OCI-LY7 (cell line): ENCODE data around the gene UBTF. TPM values are rescaled to one million over a fixed set of nuclear protein-coding genes. Genes with fewer than 3 reads are reported as not detected.
A peak's percentile ranks its signal among the peaks of the same experiment; 100 is the strongest.

ENCODE experiments used
- BruUV-seq: library from RNA; stranded (reverse); fragments of 400-500 nt; replicated peaks from 2 replicates; lab custom pipeline; 2021; lab: Mats Ljungman, UMichigan
- CTCF ChIA-PET: fragments of 300-600 bp; sonication (Branson Sonifier 250); formaldehyde crosslinking; loops from one replicate; lab custom pipeline; 2022; ENCODE audit warnings: antibody characterized with exemption; ENCODE audit not compliant: unreplicated experiment; lab: Charles Lee
- POLR2A ChIA-PET: fragments of 300-600 bp; sonication (Branson Sonifier 250); formaldehyde crosslinking; loops from one replicate; lab custom pipeline; 2022; ENCODE audit warnings: antibody characterized with exemption; lab: Charles Lee
- DNase-seq: peaks from one replicate; pipeline ENCODE4 v3.0.0-alpha.2; 2015; ENCODE audit warnings: low spot score
- H2AFZ ChIP-seq: fragments of 200-600 bp; sonication (generic), shearing (Covaris generic); 2 replicates; pipeline ENCODE4 v1.6.1; 2014; ENCODE audit warnings: mild to moderate bottlenecking, antibody characterized with exemption, low read length, moderate library complexity
- H3K27ac ChIP-seq: fragments of 200-600 bp; sonication (generic); 2 replicates; pipeline ENCODE4 v1.5.1; 2014; ENCODE audit warnings: mixed run types, low read depth, mild to moderate bottlenecking, moderate library complexity, low read length, inconsistent platforms; ENCODE audit not compliant: poor library complexity, severe bottlenecking
- H3K36me3 ChIP-seq: fragments of 200-600 bp; sonication (generic); 2 replicates; pipeline ENCODE4 v1.6.1; 2014; ENCODE audit warnings: mild to moderate bottlenecking, antibody characterized with exemption, low read length, moderate library complexity, mixed read lengths; ENCODE audit not compliant: insufficient read depth
- H3K4me1 ChIP-seq: fragments of 200-600 bp; sonication (generic); 2 replicates; pipeline ENCODE4 v1.5.1; 2014; ENCODE audit warnings: mild to moderate bottlenecking, low read length; ENCODE audit not compliant: insufficient read depth, poor library complexity, severe bottlenecking
- H3K4me2 ChIP-seq: fragments of 200-600 bp; sonication (generic); 2 replicates; pipeline ENCODE4 v1.6.1; 2014; ENCODE audit warnings: mild to moderate bottlenecking, low read length
- H3K4me3 ChIP-seq: fragments of 200-600 bp; sonication (generic); 2 replicates; pipeline ENCODE4 v1.5.1; 2014; ENCODE audit warnings: mild to moderate bottlenecking, low read depth, low read length; ENCODE audit not compliant: poor library complexity, severe bottlenecking
- H3K79me2 ChIP-seq: fragments of 200-600 bp; sonication (generic); 2 replicates; pipeline ENCODE4 v1.6.1; 2016; ENCODE audit warnings: low read depth, mild to moderate bottlenecking, low read length, moderate library complexity, mixed read lengths; ENCODE audit not compliant: insufficient read depth
- H3K9me2 ChIP-seq: fragments of 200-600 bp; sonication (generic); 2 replicates; pipeline ENCODE4 v1.6.1; 2016; ENCODE audit warnings: mild to moderate bottlenecking, low read length, mixed read lengths; ENCODE audit not compliant: insufficient read depth
- H3K9me3 ChIP-seq: fragments of 200-600 bp; sonication (generic); 2 replicates; pipeline ENCODE4 v1.6.1; 2014; ENCODE audit warnings: mild to moderate bottlenecking, mixed run types, low read length, mixed read lengths
- H4K20me1 ChIP-seq: fragments of 200-600 bp; sonication (generic); 2 replicates; pipeline ENCODE4 v1.6.1; 2014; ENCODE audit warnings: mild to moderate bottlenecking, antibody characterized with exemption, low read length, moderate library complexity, mixed read lengths; ENCODE audit not compliant: insufficient read depth
- CTCF ChIP-seq: fragments of 200-600 bp; sonication (generic); conservative IDR thresholded peaks from 2 replicates; pipeline ENCODE4 v1.5.1; 2014; ENCODE audit warnings: mild to moderate bottlenecking, antibody characterized with exemption, low read length, moderate library complexity, mixed read lengths
- EZH2phosphoT487 ChIP-seq: fragments of 200-600 bp; sonication (generic); IDR thresholded peaks from 2 replicates; pipeline ENCODE4 v1.6.1; 2018; ENCODE audit warnings: low read depth, borderline replicate concordance, mild to moderate bottlenecking, mixed run types, antibody characterized with exemption, low read length, moderate library complexity, mixed read lengths
- intact Hi-C: fragments of 100-400 bp; cut with micrococcal nuclease; formaldehyde crosslinking; loops from one replicate; pipeline ENCODE4 v1.10.0; 2022; ENCODE audit not compliant: unreplicated experiment
- total RNA-seq, 2 experiments: library from RNA; depleted of rRNA in 1 of 2; stranded (reverse); fragments of >200 nt in 1 of 2; shearing (Covaris generic) in 1 of 2; gene quantifications; 2 replicates each; pipeline ENCODE4 v1.2.3, GENCODE V29; 2014 to 2022

The UBTF gene
- total RNA-seq, 2 experiments from 2014 or later: 155 to 215 TPM

GRCh38 chr17:44209786-44210341 lies 9.6 kb downstream of the UBTF start:
- Histone ChIP-seq H4K20me1 (no peaks in the 10 kb centered on the region), H3K27ac (peak overlapping the region; percentile 53), H3K36me3 (peaks cover 86% of the 10 kb centered on the region), H3K9me2 (no peaks in the 10 kb centered on the region), H2AFZ (no peak overlapping the region), H3K79me2 (peaks cover 17% of the 10 kb centered on the region; the same call in 1 of the 2 replicates), H3K4me2 (peak overlapping the region; percentile 72), H3K4me1 (peaks cover 30% of the 10 kb centered on the region), H3K9me3 (no peaks in the 10 kb centered on the region), H3K4me3 (peak overlapping the region; percentile 52)
- ChIA-PET CTCF (interaction anchor here (0.6 to 1.5 kb wide), 7 partner anchors 8 to 136 kb away, joined by 3 to 8 read pairs (median 4); partner anchors contain the start of genes GRN and UBTF), POLR2A (interaction anchor here (0.6 to 2.0 kb wide), 3 partner anchors 9 to 24 kb away, joined by 3 to 6 read pairs (median 5); no protein-coding TSS in a partner anchor)
- intact Hi-C loops: loop anchor here (2.0 to 10.0 kb wide), 3 partner anchors 115 to 295 kb away; partner anchors contain the start of genes GPATCH8 and SLC25A39
- BruUV-seq: no TSS peak
- no peak for DNase-seq
- TF ChIP-seq EZH2phosphoT487 (no peak), CTCF (no peak)

DNA sequence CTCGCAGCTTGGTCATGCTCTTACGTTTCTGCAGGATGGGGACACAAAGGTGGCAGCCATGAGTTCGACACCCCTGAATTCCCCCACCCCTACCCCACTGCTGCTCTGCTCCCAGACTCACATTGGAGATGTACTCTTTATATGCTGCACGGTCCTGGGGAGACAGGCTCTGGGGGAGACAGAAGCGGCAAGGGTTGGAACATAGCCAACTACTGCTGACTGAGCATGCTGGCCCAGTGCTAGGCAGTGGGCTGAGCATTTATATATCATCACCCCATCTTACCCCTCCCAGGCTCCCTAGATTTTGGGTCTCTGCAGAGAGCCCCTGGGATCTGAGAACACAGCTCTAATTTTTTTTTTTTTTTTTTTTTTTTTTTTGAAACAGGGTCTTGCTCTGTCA lies 11.7 kb downstream of the UBTF start:
- Histone ChIP-seq H3K9me3 (no peaks in the 10 kb centered on the region), H3K4me3 (no peak overlapping the region), H3K27ac (no peak overlapping the region), H3K4me2 (no peak overlapping the region), H3K9me2 (no peaks in the 10 kb centered on the region), H3K4me1 (peaks cover 44% of the 10 kb centered on the region), H4K20me1 (no peaks in the 10 kb centered on the region), H3K79me2 (peaks cover 14% of the 10 kb centered on the region; the same call in 1 of the 2 replicates), H2AFZ (no peak overlapping the region), H3K36me3 (peaks cover 64% of the 10 kb centered on the region)
- CTCF ChIA-PET: no interaction called here
- intact Hi-C loops: no loop called here
- no peak for DNase-seq
- no TSS peak for BruUV-seq
- TF ChIP-seq CTCF: no peak
- POLR2A ChIA-PET: no interaction called here

DNA sequence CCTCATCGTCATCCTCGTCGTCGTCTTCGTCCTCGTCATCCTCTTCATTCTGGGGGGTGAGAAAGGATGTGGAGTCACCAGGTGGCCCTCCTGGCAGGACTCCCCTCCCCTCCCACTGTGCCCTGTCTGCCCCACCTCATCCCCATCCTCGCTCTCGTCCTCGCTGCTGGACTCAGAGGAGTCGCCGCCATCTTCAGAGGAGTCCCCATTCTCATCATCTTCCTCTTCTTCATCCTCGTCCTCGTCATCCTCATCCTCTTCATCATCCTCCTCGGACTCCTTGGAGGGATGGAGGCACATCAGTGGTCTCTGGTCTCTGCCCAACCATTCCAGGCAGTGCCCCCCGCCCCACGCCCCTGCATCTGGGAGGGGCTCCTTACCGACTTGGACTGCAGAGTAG lies 12.2 kb downstream of the UBTF start:
- H3K9me3 ChIP-seq: no peaks in the 10 kb centered on the region
- H3K4me3 ChIP-seq: no peak overlapping the region
- no peaks in the 10 kb centered on the region for H4K20me1 ChIP-seq
- intact Hi-C loops: no loop called here
- H3K9me2 ChIP-seq: no peaks in the 10 kb centered on the region
- H3K79me2 ChIP-seq: peaks cover 14% of the 10 kb centered on the region; the same call in 1 of the 2 replicates
- CTCF ChIA-PET: no interaction called here
- H3K27ac ChIP-seq: no peak overlapping the region
- H2AFZ ChIP-seq: no peak overlapping the region
- peaks cover 62% of the 10 kb centered on the region for H3K36me3 ChIP-seq
- BruUV-seq: no TSS peak
- no peak for TF ChIP-seq EZH2phosphoT487
- no peak for TF ChIP-seq CTCF
- no peak for DNase-seq
- peaks cover 48% of the 10 kb centered on the region for H3K4me1 ChIP-seq
- no peak overlapping the region for H3K4me2 ChIP-seq
- POLR2A ChIA-PET: no interaction called here
